Measurements from ENCODE around the gene SENP5.
"Not testable (repeated sequence)": the region's sequence is repeated elsewhere in the genome, so short reads cannot be mapped to it uniquely, and the experiment has no call there.

Gene SENP5, protein sequence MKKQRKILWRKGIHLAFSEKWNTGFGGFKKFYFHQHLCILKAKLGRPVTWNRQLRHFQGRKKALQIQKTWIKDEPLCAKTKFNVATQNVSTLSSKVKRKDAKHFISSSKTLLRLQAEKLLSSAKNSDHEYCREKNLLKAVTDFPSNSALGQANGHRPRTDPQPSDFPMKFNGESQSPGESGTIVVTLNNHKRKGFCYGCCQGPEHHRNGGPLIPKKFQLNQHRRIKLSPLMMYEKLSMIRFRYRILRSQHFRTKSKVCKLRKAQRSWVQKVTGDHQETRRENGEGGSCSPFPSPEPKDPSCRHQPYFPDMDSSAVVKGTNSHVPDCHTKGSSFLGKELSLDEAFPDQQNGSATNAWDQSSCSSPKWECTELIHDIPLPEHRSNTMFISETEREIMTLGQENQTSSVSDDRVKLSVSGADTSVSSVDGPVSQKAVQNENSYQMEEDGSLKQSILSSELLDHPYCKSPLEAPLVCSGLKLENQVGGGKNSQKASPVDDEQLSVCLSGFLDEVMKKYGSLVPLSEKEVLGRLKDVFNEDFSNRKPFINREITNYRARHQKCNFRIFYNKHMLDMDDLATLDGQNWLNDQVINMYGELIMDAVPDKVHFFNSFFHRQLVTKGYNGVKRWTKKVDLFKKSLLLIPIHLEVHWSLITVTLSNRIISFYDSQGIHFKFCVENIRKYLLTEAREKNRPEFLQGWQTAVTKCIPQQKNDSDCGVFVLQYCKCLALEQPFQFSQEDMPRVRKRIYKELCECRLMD

DNA sequence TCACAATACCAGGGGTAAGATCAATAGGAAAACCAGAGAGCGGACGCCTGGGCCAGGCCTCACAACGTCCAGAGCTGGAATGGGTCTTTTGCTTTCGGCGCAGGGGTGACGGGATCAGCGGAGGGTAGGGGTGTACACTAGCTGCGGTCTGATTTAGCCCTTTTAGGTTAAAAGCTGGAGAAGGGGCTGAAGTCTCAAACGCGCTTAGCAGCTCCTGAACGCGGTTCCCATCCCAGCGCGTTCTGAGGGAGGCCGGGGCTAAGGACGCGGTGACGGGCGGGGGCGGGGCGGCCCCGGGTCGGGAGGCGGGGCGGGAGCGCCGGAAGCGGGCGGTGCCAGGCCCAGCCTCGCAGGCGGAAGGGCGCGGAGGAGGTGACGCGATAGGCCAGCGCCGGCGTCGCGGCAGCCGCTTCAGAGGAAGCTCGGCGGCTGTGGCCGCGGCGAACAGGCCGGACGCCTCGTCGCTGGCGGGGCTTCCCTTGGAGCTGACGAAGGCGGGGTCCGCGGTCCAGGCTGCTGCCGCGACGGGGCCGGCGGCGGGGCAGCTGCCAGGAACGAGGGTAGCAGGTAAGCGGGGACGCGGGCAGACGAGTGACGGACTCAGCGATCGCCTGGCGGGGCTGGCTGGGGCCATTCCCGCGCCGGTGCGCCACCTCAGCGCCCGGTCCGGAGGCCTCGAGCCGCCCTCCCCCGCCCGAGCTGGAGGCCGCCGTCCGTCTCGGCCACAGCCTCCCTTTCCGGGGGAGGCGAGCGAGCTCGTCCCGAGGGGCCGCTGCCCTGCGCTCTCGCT, at the start of gene SENP5:
Gene SENP5, plus strand, starts transcription at position 414 of the 790 bp plus-strand sequence. CDS start 17,262 bp downstream, outside the sequence.
- peak; percentile 86 for DNase-seq

DNA sequence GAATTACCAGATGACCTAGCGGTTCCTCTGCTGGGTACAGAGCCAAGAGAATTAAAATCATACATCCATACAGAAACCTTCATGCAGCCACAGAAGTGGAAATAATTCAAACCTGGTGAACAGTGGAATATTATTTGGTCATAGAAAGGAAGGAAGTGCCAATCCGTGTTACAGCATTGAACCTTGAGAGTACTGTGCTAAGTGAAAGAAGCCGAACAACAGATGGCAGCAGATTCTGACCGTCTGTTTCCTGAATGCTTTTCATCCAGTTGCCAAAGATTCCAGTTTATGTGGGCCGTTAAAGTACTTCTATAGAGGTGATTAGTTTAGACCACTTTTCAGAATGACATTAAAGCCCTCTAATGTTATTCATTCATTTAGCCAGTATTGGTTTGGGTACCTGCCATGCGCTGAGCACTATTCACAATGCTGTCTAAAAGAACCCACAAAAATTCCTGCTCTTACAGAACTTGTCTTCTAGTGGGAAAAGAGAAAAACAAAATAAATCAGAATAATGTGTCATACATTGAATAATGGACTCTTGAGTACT, 45.8 kb upstream of the SENP5 start:
- DNase-seq: no peak

DNA sequence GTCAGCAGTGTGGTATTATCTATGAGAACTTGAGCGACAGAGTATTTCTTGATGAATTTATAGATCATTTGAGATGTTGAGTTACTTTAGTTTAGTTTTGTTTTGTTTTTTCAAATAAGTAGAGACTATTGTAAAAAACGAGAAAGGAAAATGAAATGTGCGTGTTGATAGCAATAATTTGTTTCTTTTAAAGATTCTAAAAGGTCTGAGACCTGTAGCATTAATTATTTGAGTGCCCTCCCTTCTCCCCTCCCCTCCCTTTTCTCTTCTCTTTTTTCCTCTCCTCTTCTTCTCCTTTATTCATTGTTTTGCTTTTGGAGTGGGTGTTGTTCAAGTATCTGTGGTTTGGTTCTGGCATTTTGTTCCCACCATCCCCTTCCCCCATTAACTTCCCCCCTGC, 38.1 kb upstream of the SENP5 start:
- not testable (repeated sequence) for DNase-seq

DNA sequence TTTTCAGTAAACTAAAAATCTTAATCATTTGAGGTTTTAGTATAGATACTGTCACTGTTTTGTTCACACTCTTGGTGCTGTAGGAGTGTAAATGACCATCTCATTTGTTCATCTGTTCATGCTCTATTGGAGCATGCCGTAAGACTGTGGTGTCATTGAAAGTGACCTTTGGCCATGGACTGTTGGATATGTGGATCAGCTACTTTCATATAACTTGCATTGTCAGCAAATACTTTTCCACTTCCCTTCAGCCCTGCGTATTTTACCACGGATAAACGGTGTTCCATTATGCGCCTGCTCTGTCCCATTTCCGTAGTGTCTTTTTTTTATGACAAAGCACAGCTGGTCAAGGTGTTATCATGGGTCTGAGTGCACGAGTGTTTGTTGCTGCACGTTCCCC, 32.6 kb upstream of the SENP5 start:
- DNase-seq: no peak

DNA sequence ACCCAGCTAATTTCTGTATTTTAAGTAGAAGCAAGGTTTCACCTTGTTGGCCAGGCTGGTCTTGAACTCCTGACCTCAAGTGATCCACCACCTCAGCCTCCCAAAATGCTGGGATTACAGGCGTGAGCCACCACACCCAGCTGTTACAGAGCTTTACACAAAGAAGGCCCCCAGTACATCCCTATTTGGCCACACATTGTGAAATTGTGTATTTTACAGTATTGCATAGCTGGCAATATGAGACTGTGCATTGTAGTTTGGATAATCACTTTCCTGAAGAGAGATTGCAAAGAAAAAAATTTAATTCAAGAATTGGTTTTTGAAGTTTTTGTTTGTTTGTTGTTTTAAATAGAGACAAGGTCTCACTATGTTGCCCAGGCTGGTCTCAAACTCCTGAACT, 31.1 kb upstream of the SENP5 start:
- DNase-seq: not testable (repeated sequence)

DNA sequence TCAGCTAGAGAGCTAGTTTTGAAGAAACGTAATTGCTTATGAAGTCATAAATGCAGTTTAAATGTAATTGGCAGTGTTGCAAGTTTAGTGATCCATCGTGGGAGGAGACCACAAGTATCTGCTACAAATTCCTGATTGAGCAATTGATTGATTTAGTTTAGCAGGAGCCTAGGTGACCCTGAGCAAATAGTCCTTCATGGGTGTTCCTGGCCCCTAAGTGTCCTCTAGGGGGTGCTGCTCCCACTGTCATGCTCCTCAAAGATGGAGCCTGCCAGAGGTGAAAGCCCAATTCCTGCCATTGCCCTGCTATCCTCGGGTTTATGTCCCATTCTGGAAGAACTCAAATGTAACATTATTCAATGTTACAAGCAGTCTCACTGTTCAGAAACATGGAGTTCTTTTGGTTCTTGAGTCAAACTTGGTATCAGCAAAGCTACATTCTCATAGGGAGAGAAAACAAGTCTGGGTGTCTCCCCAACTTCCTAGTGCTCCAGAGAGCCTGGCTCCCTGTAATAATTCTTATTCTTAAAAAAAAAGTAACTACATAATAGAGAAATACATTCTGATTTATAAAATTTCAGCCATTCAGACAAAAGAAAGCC, 29.8 kb upstream of the SENP5 start:
- DNase-seq: peak; percentile 49

DNA sequence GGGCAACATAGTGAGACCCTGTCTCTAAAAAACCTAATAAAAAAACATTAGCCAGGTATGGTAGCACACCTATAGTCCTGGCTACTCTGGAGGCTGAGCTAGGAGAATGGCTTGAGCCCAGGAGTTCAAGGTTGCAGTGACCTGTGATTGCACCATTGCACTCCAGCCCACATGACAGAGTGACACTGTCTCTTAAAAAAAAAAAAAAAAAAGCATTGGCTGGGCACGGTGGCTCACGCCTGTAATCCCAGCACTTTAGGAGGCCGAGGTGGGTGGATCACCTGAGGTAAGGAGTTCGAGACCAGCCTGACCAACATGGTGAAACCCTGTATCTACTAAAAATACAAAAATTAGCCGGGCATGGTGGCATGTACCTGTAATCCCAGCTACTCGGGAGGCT, 28.4 kb upstream of the SENP5 start:
- DNase-seq: not testable (repeated sequence)

DNA sequence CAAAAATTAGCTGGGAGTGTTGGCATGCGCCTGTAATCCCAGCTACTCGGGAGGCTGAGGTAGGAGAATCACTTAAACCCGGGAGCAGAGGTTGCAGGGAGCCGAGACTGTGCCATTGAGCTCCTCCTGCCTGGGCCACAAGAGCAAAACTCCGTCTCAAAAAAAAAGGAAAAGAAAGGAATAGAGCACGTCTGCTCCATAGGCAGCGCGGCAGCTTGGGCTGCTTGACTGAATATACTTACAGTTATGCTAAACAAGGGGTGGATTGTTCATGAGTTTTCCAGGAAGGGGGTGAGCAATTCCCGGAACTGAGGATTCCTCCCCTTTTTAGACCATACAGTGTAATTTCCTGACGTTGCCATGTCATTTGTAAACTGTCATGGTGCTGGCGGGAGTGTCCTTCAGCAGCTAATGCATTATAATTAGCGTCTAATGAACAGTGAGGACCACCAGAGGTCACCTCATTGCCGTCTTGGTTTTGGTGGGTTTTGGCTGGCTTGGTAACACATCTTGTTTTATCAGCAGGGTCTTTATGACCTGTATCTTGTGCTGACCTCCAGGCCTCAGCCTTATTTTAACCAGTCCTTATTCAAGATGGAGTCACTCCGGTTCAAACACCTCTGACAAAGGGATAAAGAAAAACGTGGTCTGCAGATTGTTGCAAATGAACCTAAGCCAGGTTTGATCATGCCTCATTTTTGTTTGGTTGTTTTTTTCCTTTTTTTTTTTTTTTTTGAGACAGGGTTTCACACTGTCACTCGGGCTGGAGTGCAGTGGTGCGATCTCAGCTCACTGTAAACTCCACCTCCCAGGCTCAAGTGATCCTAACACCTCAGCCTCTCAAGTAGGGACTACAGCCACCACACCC, 24.9 kb upstream of the SENP5 start:
- no peak for DNase-seq

DNA sequence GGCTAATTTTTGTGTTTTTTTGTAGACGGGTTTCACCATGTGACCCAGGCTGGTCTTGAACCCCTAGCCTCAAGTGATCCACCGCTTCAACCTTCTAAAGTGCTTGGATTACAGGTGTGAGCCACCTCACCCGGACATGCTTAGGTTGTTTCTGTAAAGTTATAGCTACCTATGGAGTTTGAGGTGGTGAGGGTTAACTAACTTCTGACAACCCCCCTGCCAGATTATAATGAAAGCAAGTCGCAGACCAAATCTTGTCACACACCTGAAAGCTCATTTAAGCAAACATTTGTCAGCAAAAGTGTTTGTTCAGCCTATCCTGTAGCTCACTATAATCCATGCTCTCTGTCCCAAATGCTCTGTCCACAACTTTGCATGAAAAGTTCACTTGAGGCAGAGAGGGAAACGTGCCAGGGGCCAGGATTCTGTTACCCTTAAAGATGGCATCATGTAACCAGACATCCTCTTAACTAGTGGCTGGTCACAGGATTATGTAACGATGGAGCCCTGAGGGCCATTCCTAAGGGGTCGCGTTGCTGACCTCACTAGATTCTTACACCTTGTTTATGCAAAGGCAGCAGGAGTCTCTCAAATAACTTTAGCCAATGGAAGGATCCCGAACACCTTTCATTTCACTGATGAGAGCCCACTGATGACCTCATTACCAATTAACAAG, 24.1 kb upstream of the SENP5 start:
- no peak for DNase-seq

DNA sequence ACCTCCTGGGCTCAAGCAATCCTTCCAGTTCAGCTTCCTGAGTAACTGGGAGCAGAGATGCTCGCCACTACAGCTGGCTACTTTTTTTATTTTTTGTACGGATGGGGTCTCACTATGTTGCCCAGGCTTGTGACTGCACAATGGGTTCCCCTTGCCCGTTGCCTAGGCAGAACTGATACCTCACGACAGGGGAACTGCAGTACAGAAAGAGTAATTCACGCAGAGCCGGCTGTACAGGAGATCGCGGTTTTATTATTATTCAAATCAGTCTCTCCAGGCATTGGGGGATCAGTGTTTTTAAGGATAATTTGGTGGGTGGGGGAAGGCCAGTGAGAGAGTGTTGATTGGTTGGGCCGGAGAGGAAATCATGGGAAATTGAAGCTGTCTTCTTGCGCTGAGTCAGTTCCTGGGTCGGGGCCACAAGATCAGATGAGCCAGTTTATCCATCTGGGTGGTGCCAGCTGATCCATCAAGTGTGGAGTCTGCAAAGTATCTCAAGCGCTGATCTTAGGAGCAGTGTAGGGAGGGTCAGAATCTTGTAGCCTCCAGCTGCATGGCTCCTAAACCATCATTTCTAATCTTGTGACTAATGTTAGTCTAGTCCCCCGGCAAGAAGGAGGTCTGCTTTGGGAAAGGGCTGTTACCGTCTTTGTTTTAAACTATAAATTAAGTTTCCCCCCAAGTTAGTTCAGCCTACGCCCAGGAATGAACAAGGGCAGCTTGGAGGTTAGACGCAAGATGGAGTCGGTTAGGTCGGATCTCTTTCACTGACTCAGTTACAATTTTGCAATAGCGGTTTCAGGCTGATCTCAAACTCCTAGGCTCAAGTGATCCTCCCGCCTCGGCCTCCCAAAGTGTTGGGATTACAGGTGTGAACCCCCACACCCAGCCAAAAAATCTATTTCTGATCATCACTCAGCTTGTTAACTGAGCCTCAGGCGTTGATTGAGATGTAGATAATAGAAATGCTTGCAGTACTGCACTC, 23.2 kb upstream of the SENP5 start:
- DNase-seq: not testable (repeated sequence)

DNA sequence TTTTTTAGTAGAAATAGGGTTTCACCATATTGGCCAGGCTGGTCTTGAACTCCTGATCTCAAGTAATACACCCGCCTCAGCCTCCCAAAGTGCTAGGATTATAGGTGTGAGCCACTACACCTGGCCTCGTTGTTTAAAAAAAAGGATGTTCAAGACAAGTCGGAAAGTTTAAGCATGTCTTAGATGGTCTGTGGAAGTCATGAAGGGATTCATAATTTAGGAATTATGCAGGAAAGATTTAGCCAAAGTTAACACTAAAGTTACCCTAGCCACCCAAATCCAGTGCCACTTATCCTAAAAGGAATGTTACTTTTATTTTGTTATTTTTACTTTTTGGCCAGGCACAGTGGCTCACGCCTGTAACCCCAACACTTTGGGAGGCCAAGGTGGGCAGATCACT, 19.3 kb upstream of the SENP5 start:
- not testable (repeated sequence) for DNase-seq

DNA sequence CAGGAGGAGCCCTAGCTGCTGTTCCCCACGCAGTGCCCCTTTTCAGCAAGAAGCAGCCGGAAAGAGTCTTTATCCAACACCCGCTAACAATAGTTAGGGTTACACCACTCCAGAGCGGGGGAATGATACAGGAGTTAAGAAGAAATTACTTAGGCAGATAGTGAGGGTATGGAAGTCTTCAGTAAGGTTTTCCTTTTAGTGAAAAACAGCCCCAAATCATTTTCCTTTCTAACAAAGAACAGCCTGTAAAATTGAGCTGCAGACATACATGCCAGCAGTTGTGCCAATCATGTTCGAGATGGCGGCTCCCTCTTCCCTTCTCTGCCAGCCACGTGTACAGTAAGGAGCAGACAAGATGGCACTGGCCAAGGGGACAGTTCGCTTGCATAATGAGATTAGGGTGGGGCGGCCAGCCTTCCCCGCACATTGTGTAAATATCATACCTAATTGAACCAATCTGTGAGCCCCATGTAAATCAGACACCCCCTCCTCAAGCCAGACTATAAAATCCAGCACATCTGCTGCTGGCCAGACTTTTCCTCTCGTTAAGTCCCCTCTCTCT, 18.5 kb upstream of the SENP5 start:
- DNase-seq: no peak

DNA sequence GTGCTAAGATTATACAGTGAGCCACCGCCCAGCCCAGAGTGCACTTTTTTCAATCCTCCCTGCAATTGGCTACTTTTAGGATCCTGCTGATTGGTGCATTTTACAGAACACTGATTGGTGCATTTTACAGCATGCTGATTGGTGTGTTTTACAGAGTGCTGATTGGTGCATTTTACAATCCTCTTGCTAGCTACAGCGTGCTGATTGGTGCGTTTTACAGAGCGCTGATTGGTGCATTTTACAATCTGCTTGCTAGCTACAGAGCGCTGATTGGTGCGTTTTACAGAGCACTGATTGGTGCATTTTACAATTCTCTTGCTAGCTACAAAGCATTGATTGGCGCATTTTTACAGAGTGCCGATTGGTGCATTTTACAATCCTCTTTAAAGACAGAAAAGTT, 4.7 kb upstream of the SENP5 start:
- DNase-seq: not testable (repeated sequence)

DNA sequence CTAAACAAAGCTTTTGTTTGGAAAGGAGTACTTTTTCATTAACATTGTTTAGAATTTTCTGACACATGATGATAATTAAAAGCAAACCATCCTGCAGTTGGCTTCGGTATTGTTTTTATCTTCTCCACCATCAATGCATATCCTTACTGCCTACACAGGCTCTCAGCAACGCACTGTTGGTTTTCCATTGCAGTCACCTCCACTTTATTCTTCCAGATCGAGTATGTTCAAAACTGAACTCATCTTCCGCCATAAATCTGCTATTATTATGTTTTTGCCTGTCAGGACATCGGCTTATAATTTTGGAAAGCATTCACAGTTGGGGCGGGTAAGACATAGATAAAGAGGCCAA, 589 bp upstream of the SENP5 start:
- DNase-seq: no peak

DNA sequence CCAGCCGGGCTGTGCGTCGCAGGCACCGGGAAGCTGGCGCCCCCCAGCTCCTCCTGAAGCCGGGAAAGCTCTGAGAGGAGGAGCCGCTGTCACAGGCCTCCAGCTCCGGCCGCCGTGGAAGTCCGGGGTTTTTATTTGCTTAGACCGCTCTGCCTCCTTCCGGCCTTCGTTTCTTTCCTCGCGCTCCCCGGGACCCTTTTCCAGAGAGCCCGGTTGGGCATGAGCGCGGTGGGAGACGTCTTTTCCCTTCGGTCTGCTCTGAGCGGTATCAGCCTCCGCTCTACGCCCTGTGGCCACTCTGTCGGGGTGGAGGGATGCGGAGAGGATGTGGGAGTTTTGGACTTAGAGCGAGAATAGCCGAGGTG, 559 bp downstream of the SENP5 start:
- DNase-seq: no peak

DNA sequence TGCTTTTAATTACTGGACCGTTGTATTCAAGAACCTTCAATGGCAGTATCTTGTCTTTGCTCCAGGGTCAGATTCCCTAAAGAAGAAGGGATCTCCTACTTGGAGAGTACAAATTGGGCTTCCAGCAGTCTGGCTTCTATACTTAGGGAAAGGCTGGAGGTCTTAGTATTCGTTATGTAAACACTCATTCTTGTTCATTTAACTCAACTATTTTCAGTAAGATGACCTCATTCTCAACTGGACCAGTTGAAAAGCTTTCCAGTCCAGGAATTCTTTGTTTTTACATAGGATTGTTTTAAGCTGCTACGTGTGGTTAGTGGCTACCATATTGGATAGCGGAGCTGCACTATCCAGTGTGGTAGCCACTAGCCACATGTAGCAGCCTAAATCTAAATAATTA, 4.6 kb downstream of the SENP5 start:
- DNase-seq: no peak

DNA sequence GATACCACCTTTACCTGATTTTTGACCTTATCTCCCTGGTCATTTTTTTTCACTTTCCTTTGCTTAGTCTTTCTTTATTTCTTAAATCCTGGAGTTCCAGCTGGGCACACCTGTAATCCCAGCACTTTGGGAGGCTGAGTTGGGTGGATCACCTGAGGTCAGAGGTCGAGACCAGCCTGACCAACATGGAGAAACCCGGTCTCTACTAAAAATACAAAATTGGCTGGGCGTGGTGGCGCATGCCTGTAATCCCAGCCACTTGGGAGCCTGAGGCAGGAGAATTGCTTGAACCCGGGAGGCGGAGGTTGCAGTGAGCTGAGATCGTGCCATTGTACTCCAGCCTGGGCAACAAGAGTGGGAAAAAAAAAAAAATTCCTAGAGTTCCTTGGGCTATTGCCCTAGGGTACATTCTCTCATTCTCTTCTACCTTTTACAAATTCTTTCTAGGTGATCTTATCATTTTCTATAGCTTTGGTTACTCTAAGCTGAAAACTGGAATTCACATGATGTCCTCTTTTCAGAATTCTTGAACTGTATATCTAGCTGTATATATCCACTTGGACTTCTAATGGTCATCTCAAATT, 6.9 kb downstream of the SENP5 start:
- not testable (repeated sequence) for DNase-seq

DNA sequence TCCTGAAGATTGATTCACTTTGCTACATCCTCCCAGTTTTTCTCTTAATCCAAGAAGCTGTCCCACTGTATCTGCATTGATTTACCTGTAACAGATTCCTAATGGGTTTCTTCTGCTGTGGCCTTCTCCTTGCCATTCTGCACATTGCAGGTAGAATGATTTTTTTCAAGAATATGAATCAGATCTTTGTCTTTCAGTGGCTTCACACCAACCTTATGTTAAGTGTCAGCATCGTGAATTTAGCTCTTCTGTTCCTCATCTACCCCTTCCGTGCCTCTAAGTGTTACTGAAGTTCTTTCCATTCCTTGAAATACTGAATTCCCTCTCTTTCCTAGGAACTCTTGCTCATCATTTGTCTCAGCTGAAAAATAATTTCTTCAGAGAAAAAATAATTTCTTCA, 7.5 kb downstream of the SENP5 start:
- DNase-seq: no peak

DNA sequence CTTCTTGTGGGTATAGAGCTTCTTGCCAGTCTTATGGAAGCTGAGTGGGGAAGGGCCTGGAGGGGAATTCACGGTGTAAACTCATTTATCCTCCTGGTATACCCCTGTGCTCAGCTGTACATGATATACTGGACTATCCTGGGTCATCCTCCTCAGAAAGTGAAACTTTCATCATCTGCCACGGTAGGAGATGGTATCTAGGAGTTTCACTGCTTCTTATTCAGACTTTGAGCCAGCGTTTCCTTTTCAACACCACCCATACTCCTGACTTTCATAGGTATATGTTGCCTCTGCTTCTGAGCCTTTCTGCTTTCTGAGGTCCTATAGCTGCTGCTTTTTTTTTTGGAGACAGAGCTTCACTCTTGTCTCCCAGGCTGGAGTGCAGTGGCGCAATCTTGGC, 15.6 kb downstream of the SENP5 start:
- no peak for DNase-seq
